GM19395 (cell line): ENCODE results near the gene RNF126.

Experiments used
- ATAC-seq: cut with Tn5 transposase; IDR thresholded peaks from one replicate; pipeline ENCODE4 v1.9.1; 2021; ENCODE audit warnings: mild to moderate bottlenecking, moderate library complexity; ENCODE audit not compliant: unreplicated experiment

The RNF126 gene

GRCh38 chr19:648305-648704 is 14.7 kb downstream of the RNF126 start:
- no peak for ATAC-seq

DNA sequence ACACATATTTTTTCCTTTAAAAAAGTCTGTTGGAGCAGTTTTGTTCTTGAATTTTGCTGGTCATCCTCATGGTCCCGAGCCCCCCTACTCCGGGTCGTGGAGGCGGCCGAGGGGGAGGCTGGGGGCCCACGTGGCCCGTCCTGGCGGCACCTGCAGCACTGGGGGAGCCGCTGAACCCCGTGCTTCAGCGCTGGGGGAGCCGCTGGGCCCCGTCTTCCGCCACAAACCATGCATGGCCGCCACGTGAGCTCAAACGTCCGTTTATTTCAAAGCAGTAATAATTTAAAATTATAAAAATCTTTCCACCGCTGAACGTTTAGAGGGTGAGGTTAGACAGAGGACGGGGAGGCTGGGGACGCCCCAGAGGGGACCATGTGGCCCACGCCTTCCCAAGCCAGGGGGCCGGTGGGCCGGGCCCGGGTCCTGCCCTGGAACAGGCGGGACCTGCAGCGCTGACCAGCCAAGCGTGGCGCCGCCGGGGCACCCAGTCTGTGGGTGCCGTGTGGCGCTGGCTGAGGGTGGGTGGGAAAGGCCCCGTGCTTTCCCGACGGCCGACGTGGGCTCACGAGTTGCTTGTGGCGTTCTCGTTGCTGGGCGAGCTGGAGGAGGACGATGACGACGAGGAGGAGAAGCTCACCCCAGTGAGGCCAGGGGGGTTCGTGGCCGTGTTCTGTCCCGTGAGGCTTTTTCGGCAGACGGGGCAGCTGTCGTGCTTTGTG is 15.3 kb downstream of the RNF126 start:
- ATAC-seq, result no peak

DNA sequence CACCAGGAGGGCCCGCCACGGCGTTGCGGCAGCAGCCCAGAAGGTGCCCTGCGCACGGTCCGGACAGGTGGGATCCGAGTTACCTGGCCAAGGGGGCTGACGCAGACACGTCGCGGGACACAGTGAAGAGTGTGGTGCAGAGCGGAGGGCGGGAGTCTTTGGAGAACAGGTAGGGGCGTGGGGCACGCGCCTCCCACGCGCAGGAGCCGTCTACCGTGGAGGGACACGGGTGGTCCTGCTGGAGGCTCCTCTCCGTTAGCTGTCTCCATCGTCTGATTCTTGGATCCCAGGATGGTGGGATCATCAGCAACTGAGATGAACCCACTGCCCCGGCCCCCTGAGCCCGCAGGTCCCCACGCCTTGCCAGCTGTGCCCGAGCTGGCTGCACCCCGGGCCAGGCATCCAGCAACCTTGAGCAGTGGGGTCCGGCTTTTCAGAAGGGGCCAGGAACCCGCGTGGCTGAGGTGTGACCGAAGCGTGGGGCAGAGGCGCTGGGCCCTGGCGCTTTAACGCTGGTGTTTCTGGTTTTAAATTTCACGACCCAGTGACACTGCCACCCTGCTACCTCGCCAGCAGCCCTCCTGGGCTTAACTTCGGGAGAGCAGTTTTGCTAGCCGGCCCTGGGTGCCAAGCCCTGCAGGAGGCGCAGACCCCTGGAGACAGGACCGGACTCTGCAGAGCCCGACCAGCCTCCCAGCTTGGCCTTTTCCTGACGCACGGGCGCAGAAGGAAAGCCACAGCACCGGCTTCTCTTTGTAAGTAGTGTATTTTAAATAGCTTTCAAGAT is 16.0 kb downstream of the RNF126 start:
- no peak for ATAC-seq

GRCh38 chr19:645912-646778 is 16.9 kb downstream of the RNF126 start:
- ATAC-seq, result no peak

DNA sequence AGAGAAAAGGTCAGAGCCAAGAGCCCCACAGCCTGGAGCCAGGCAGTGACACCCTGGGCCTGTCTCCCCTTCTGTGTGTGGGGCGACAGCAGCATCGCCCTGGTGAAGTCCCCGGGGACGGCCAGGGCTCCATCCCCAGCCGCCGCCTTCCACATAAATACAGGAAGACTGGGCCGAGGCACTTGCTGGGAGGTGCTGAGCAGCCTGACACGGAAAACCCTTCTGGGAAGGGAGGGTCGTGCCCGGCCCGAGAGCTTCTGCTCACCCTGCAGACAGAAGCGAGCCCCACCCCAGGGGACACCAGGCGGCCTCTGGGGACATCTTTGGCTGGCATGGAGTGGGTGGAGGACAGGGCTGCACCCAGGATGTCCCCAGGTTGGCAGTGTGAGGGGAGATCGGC is 18.2 kb downstream of the RNF126 start:
- ATAC-seq, result no peak

GRCh38 chr19:644363-644762 is 18.7 kb downstream of the RNF126 start:
- no peak for ATAC-seq

- ATAC-seq, result no peak
Observed at GRCh38 chr19:643736-644135, 19.3 kb downstream of the RNF126 start.

GRCh38 chr19:642767-643727 is 20.0 kb downstream of the RNF126 start:
- ATAC-seq, result no peak

- ATAC-seq, result no peak
Observed at GRCh38 chr19:641702-642101, 21.3 kb downstream of the RNF126 start.

- ATAC-seq, result no peak
Observed at GRCh38 chr19:640606-641189, 22.3 kb downstream of the RNF126 start.

DNA sequence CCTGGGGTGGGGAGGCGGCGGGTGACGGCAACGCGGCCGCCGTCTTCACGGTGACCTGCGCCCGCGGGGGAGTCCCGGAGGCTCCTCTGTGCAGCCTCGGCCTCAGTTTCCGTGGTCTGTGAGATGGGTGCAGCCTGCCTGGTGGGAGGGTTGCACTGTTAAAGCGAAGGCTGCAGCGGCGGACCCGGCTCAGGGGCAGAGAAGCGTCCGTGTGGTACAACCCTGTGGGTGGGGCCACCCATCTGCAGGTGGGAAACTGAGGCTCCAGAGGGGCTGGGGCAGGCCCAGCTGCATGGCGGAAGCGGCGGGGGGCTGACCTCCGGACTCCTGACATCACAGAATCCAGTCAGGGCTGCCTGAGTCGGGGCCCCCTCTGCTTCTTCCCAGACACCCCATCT is 22.9 kb downstream of the RNF126 start:
- ATAC-seq, result no peak

DNA sequence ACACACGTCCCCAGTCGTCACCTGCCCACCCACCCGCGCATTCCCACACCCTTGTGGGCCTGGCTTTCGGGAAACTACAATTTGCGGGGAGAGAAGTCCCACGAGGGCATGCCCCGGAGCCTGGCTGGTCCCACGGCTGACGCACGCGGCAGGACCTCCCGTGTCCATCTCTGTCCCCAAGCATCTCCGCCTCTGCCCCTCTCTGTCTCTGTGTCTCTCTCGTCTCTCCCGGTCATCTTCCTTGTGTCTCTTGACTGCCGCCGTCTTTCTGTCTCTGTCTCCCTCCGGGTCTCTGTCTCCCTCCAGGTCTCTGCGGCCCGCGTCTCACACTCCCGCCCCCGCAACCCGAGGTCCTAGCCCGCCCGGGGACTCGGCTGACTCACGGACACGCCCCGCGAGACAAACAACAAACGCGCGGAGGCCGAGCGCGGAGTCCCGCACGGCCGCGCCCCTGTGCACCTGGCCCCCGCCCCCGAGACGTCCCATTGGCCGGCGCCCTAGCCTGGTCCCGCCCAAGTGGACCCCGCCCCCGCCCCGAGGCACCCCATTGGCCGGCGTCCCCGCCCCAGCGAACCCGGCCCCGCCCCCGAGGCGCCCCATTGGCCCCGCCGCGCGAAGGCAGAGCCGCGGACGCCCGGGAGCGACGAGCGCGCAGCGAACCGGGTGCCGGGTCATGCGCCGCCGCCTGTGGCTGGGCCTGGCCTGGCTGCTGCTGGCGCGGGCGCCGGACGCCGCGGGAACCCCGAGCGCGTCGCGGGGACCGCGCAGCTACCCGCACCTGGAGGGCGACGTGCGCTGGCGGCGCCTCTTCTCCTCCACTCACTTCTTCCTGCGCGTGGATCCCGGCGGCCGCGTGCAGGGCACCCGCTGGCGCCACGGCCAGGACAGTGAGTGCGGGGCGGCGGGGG is 23.5 kb downstream of the RNF126 start, which contains the start of gene FGF22:
FGF22 (plus strand) TSS at position 627 of the 908 bp plus-strand sequence; CDS start at position 674, 47 bp downstream.
- no peak for ATAC-seq

DNA sequence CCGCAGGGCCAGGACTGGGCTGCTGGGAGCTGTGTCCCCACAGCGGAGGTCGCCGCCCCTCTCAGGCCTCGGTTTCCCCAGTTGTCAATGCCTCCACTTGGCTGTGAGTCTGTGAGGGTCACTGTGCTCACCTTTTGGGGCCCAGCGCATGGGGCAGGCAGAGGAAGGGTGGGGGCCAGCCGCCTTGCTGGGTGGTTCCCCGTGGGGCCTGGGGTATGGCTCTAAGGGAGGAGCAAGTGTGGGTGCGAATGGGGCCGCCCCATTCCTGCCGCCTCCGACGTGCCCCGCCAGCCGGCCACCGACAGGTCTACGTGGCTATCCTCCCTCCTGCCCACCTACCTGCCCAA is 24.1 kb downstream of the RNF126 start:
- ATAC-seq, result no peak

- ATAC-seq, result no peak
Observed at GRCh38 chr19:634975-635652, 27.9 kb downstream of the RNF126 start.

DNA sequence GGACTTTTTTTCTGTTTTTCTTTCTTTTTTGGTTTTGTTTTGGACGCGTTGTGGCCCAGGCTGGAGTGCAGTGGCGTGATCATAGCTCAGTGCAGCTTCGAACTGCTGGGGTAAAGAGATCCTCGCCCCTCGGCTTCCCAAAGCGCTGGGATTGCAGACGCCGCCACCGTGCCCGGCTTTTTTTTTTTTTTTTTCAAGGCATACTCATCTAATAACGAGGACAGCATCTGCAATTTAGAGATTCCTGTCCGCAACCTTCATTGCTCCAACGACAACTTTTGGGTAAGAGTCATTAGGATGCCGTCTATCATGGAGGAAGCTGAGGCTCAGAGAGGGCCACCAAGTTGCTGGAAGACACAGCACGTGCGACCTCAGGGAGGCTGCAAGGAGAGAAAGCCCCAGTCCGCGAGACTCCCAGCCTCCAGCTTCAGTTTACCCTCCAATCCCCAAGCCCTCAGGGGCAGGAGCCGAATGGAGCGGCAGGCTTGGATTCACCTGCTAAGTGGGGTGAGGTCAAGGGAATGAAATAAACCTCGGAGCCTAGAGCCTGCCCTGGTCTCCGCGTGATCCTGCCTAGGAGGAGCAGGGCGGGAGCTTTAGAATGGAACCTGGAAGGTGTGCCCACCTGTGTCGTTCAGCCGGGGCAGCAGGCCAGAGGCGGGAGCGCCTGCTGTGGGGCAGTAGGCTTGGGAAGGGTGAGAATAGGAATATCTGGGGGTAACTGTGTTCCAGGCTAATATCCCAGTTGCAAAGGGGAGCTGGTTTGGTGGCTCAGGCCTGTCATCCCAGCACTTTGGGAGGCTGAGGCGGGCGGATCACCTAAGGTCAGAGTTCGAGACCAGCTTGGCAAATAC is 29.0 kb downstream of the RNF126 start:
- ATAC-seq, result peak; percentile 6

GRCh38 chr19:633068-633785 is 29.8 kb downstream of the RNF126 start, which contains the start of gene POLRMT:
Gene POLRMT, minus strand, starts transcription at chr19:633537. Its CDS starts 25 bp downstream, at chr19:633512.
- peak; percentile 65 for ATAC-seq
